ENCODE results near the gene CHADL. TPM values are rescaled to one million over a fixed set of nuclear protein-coding genes. Genes with fewer than 3 reads are reported as not detected.

Gene CHADL
- total RNA-seq, 1 donor, result 0.43 TPM

GRCh38 chr22:41284465-41284864 lies 43.7 kb upstream of the CHADL start:
- no peak overlapping the region for H3K4me3 ChIP-seq (ENCODE audit: low read depth, low read length)
- TF ChIP-seq, protein P1, sequence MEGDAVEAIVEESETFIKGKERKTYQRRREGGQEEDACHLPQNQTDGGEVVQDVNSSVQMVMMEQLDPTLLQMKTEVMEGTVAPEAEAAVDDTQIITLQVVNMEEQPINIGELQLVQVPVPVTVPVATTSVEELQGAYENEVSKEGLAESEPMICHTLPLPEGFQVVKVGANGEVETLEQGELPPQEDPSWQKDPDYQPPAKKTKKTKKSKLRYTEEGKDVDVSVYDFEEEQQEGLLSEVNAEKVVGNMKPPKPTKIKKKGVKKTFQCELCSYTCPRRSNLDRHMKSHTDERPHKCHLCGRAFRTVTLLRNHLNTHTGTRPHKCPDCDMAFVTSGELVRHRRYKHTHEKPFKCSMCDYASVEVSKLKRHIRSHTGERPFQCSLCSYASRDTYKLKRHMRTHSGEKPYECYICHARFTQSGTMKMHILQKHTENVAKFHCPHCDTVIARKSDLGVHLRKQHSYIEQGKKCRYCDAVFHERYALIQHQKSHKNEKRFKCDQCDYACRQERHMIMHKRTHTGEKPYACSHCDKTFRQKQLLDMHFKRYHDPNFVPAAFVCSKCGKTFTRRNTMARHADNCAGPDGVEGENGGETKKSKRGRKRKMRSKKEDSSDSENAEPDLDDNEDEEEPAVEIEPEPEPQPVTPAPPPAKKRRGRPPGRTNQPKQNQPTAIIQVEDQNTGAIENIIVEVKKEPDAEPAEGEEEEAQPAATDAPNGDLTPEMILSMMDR (IDR thresholded peaks at IDR 0.05; ENCODE audit: insufficient read depth, low read depth, low read length), result no peak
- DNase-seq (ENCODE audit: low read depth), result no peak

GRCh38 chr22:41280854-41281253 lies 40.1 kb upstream of the CHADL start:
- TF ChIP-seq, protein P1 (IDR thresholded peaks at IDR 0.05; ENCODE audit: insufficient read depth, low read depth, low read length), result no peak

DNA sequence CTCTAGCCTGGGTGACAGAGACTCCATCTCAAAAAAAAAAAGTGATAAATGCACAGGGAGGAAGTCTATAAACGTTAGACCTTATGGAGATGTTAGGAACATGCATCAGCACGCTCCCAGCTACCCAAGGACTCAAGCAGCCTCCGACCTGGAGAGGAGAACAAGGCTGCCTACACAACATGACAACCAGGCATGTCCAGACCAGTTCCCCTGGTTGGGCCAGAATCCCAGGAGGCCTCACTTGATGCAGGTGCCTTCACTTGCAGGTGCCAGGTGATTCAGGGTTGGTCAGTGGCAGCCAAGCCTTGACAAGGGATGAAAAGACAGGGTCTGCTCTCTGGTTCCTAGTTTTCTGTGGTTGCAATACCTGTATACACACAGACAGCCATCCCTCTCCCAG lies 39.3 kb upstream of the CHADL start:
- TF ChIP-seq, protein P1 (IDR thresholded peaks at IDR 0.05; ENCODE audit: insufficient read depth, low read depth, low read length), result no peak
- DNase-seq (ENCODE audit: low read depth), result no peak
- no peak overlapping the region for H3K4me3 ChIP-seq (ENCODE audit: low read depth, low read length)

More at GRCh38 chr22:41280854-41281253, 40.1 kb upstream of the CHADL start:
- no peak overlapping the region for H3K4me3 ChIP-seq (ENCODE audit: low read depth, low read length)
- no peak for DNase-seq (ENCODE audit: low read depth)

DNA sequence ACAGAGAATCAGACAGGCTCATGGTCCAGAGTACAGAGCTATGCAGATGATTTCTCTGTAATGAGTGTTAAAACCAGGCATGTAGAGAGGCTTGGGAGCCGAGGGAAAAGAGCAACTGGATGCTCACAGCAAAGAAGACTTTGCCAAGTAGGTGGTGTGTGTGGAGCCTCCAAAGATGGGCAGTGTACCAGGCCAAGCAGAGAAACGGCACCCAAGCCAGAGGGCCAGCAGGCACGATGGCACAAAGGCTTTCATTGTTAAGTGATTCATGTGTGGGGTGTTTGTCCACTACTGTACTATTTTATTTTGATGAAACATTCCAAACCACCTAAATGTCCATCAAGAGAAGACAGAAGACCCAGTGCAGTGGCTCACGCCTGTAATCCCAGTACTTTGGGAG lies 34.1 kb upstream of the CHADL start:
- no peak overlapping the region for H3K4me3 ChIP-seq (ENCODE audit: low read depth, low read length)
- TF ChIP-seq, protein P1 (IDR thresholded peaks at IDR 0.05; ENCODE audit: insufficient read depth, low read depth, low read length), result no peak
- DNase-seq (ENCODE audit: low read depth), result no peak

DNA sequence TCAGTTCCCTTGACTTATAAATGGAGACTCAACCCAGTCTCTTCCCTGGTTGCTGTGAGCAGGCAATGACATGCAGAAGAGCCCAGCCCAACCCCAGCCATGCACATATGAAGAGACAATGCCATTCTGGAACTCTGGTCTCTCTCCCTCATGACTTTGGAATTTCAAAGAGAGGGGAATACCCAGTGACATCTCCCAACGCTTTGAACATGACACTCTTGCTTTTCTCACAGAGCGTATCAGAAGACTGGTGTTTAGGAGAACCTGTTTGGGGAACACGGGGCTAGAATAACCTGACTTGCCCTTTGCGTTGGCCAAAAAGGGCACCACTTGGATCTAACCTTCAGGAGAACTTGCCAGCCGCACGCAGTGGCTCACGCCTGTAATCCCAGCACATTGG lies 32.4 kb upstream of the CHADL start:
- no peak for DNase-seq (ENCODE audit: low read depth)
- TF ChIP-seq, protein P1 (IDR thresholded peaks at IDR 0.05; ENCODE audit: insufficient read depth, low read depth, low read length), result no peak
- H3K4me3 ChIP-seq (ENCODE audit: low read depth, low read length), result no peak overlapping the region

DNA sequence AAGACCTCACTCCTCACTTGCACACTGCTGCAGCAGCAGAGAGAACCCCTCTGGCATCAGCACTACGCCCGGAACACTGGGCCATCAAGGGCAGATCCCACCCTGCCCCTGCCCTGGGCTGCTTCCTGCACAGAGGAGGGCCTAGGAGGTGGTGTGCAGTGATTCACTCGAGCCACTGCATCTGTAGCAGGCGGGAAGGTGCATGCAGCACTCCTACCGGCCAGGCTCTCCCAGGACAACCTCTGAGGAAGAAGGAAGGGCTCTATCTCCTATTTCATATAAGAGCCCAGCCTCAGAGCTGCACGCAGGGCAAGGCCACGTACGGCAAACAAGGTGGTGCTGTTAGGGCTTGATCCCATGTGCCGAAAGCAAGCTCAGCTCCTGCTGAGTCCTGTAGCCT lies 31.1 kb upstream of the CHADL start:
- no peak overlapping the region for H3K4me3 ChIP-seq (ENCODE audit: low read depth, low read length)
- DNase-seq (ENCODE audit: low read depth), result no peak
- TF ChIP-seq, protein P1 (IDR thresholded peaks at IDR 0.05; ENCODE audit: insufficient read depth, low read depth, low read length), result no peak

- no peak for DNase-seq (ENCODE audit: low read depth)
- H3K4me3 ChIP-seq (ENCODE audit: low read depth, low read length), result no peak overlapping the region
- TF ChIP-seq, protein P1 (IDR thresholded peaks at IDR 0.05; ENCODE audit: insufficient read depth, low read depth, low read length), result no peak
These were observed 27.2 kb upstream of the CHADL start for GRCh38 chr22:41267958-41268357.
